H1 (cell line): Measurements from ENCODE around the gene MDFIC2. TPM values are rescaled to one million over a fixed set of nuclear protein-coding genes. Genes with fewer than 3 reads are reported as not detected.

Experiments used
- CTCF ChIA-PET: fragments of 300-600 bp; sonication (Branson Sonifier 250); formaldehyde crosslinking; loops from one replicate; lab custom pipeline; 2021; ENCODE audit not compliant: partially characterized antibody; lab: Charles Lee
- POLR2A ChIA-PET: fragments of 300-600 bp; sonication (Branson Sonifier 250); formaldehyde crosslinking; loops from one replicate; lab custom pipeline; 2021; ENCODE audit warnings: inconsistent platforms; ENCODE audit not compliant: partially characterized antibody; lab: Charles Lee
- DNase-seq, 2 experiments: peaks; one replicate each; pipeline versions ENCODE4 v3.0.0 to v3.0.0-alpha.2; 2010 to 2022; ENCODE audit warnings: low spot score in 2 of 2, low read depth in 1 of 2, mixed read lengths in 1 of 2
- FAIRE-seq: peaks from 2 replicates; lab custom pipeline; 2011; peaks lifted over from hg19 to GRCh38; lab: Jason Lieb, UNC
- H2AFZ ChIP-seq: 2 replicates; pipeline ENCODE4 v1.8.1; 2012; ENCODE audit warnings: low read length, inconsistent platforms
- H2AK5ac ChIP-seq: 2 replicates; pipeline ENCODE4 v1.6.1; 2013; ENCODE audit warnings: low read depth, low read length
- H2BK120ac ChIP-seq: replicated peaks from 2 replicates; pipeline ENCODE3; 2013; ENCODE audit warnings: low read depth, low read length, inconsistent platforms
- H2BK12ac ChIP-seq: 2 replicates; pipeline ENCODE4 v1.6.1; 2013; ENCODE audit warnings: low read depth, low read length
- H2BK15ac ChIP-seq: 2 replicates; pipeline ENCODE4 v1.6.1; 2013; ENCODE audit warnings: low read length
- H2BK20ac ChIP-seq: 2 replicates; pipeline ENCODE4 v1.6.1; 2013; ENCODE audit warnings: low read length
- H2BK5ac ChIP-seq: 2 replicates; pipeline ENCODE4 v1.6.1; 2013; ENCODE audit warnings: low read depth, low read length
- H3K14ac ChIP-seq: 2 replicates; pipeline ENCODE4 v1.6.1; 2013; ENCODE audit warnings: inconsistent platforms; ENCODE audit not compliant: insufficient read length
- H3K18ac ChIP-seq: 2 replicates; pipeline ENCODE4 v1.6.1; 2013; ENCODE audit warnings: low read length; ENCODE audit errors: extremely low read depth
- H3K23ac ChIP-seq: 2 replicates; pipeline ENCODE4 v1.6.1; 2013; ENCODE audit warnings: inconsistent platforms; ENCODE audit not compliant: insufficient read length
- H3K23me2 ChIP-seq: 2 replicates; pipeline ENCODE4 v1.6.1; 2013; ENCODE audit warnings: low read depth, low read length
- H3K27ac ChIP-seq: 2 replicates; pipeline ENCODE4 v1.6.1; 2011; ENCODE audit warnings: low read depth, low read length, inconsistent platforms
- H3K27me3 ChIP-seq, 4 experiments: replicated peaks in 1 of 4; 1 replicate in 1 of 4; 2 replicates in 3 of 4; pipeline versions ENCODE4 v1.6.1 to v1.8.1; 2011 to 2013; ENCODE audit warnings: low read length in 3 of 4, mild to moderate bottlenecking in 3 of 4, inconsistent platforms in 2 of 4, mixed read lengths in 2 of 4, moderate library complexity in 1 of 4; ENCODE audit not compliant: control insufficient read depth in 3 of 4, insufficient read depth in 3 of 4; ENCODE audit errors: extremely low read depth in 1 of 4
- H3K36me3 ChIP-seq, 4 experiments: 2 replicates each; pipeline versions ENCODE4 v1.6.1 to v1.8.1; 2011 to 2013; ENCODE audit warnings: mild to moderate bottlenecking in 4 of 4, low read length in 3 of 4, moderate library complexity in 2 of 4, control low read depth in 1 of 4, inconsistent platforms in 1 of 4; ENCODE audit not compliant: insufficient read depth in 4 of 4, control insufficient read depth in 2 of 4
- H3K4ac ChIP-seq: replicated peaks from 2 replicates; pipeline ENCODE3; 2013; ENCODE audit warnings: low read length, low read depth, mixed read lengths, inconsistent platforms; ENCODE audit not compliant: insufficient read length
- H3K4me1 ChIP-seq, 4 experiments: replicated peaks in 1 of 4; 1 replicate in 1 of 4; 2 replicates in 3 of 4; pipeline versions ENCODE4 v1.6.1 to v1.8.1; 2011 to 2013; ENCODE audit warnings: low read length in 3 of 4, inconsistent platforms in 2 of 4, mixed read lengths in 1 of 4; ENCODE audit not compliant: insufficient read depth in 4 of 4, control insufficient read depth in 3 of 4
- H3K4me2 ChIP-seq, 2 experiments: 2 replicates each; pipeline versions ENCODE4 v1.6.1 to v1.8.1; 2011 to 2013; ENCODE audit warnings: low read depth in 2 of 2, low read length in 2 of 2, control low read depth in 1 of 2, inconsistent platforms in 1 of 2, mild to moderate bottlenecking in 1 of 2; ENCODE audit not compliant: insufficient read depth in 1 of 2
- H3K4me3 ChIP-seq, 4 experiments: fragments of 200-600, 300-600 bp in 1 of 4; sonication (generic), shearing (Covaris generic), sonication (Bioruptor Twin) in 1 of 4; 2 replicates each; pipeline versions ENCODE4 v1.5.1 to v1.8.1; 2011 to 2016; ENCODE audit warnings: low read length in 4 of 4, low read depth in 3 of 4, control low read depth in 2 of 4, inconsistent platforms in 2 of 4, mild to moderate bottlenecking in 2 of 4, mixed read lengths in 1 of 4, moderate library complexity in 1 of 4; ENCODE audit not compliant: insufficient read depth in 2 of 4; ENCODE audit errors: extremely low read depth in 1 of 4
- H3K56ac ChIP-seq: replicated peaks from 2 replicates; pipeline ENCODE3; 2013; ENCODE audit warnings: low read depth, mild to moderate bottlenecking, mixed read lengths, low read length, inconsistent platforms; ENCODE audit not compliant: insufficient read length
- H3K79me1 ChIP-seq: 2 replicates; pipeline ENCODE4 v1.6.1; 2013; ENCODE audit warnings: low read depth, low read length, control low read depth
- H3K79me2 ChIP-seq, 2 experiments: 2 replicates each; pipeline versions ENCODE4 v1.6.1 to v1.8.1; 2012 to 2013; ENCODE audit warnings: low read length in 2 of 2, mild to moderate bottlenecking in 2 of 2, inconsistent platforms in 1 of 2; ENCODE audit not compliant: insufficient read depth in 2 of 2, control insufficient read depth in 1 of 2
- H3K9ac ChIP-seq, 4 experiments: replicated peaks in 1 of 4; 1 replicate in 1 of 4; 2 replicates in 3 of 4; pipeline versions ENCODE4 v1.6.1 to v1.8.1; 2011 to 2013; ENCODE audit warnings: low read depth in 3 of 4, low read length in 3 of 4, control low read depth in 2 of 4, mild to moderate bottlenecking in 2 of 4, moderate library complexity in 2 of 4, inconsistent platforms in 1 of 4; ENCODE audit errors: extremely low read depth in 1 of 4
- H3K9me3 ChIP-seq, 2 experiments: 2 replicates each; pipeline versions ENCODE4 v1.6.1 to v1.8.1; 2012 to 2013; ENCODE audit warnings: mild to moderate bottlenecking in 2 of 2, moderate library complexity in 2 of 2, control low read depth in 1 of 2, inconsistent platforms in 1 of 2, low read depth in 1 of 2, low read length in 1 of 2, mixed read lengths in 1 of 2; ENCODE audit not compliant: insufficient read depth in 2 of 2
- H4K20me1 ChIP-seq, 2 experiments: replicated peaks in 1 of 2; 2 replicates each; pipeline versions ENCODE3 to v1.8.1; 2011 to 2013; ENCODE audit warnings: inconsistent platforms in 2 of 2, low read length in 2 of 2, mild to moderate bottlenecking in 1 of 2; ENCODE audit not compliant: insufficient read depth in 2 of 2, control insufficient read depth in 1 of 2
- H4K5ac ChIP-seq: 2 replicates; pipeline ENCODE4 v1.6.1; 2013; ENCODE audit warnings: low read length, low read depth, mixed read lengths, inconsistent platforms; ENCODE audit not compliant: insufficient read length
- H4K8ac ChIP-seq: 2 replicates; pipeline ENCODE4 v1.8.0; 2013; ENCODE audit warnings: mild to moderate bottlenecking, moderate library complexity, low read length, inconsistent platforms; ENCODE audit not compliant: insufficient read depth; ENCODE audit errors: extremely low read depth
- H4K91ac ChIP-seq: replicated peaks from 2 replicates; pipeline ENCODE3; 2013; ENCODE audit warnings: low read length, mixed read lengths, inconsistent platforms; ENCODE audit not compliant: insufficient read length
- EGR1 ChIP-seq: IDR thresholded peaks from 2 replicates; pipeline ENCODE4 v1.6.1; 2011; ENCODE audit warnings: low read depth, low read length, borderline replicate concordance
- SUZ12 ChIP-seq: fragments of 200-600 bp; sonication (generic); IDR thresholded peaks from 2 replicates; pipeline ENCODE4 v1.6.1; 2012; ENCODE audit warnings: mild to moderate bottlenecking, inconsistent platforms, low read length, moderate library complexity, mixed read lengths
- WGBS, 2 experiments: shearing (Covaris generic) in 1 of 2; methylation state at CpG; one replicate each; pipeline versions ENCODE4 v1.1.6 to v1.1.7; 2013 to 2015; ENCODE audit warnings: low lambda C conversion rate in 2 of 2, mixed read lengths in 2 of 2, inconsistent platforms in 1 of 2, low coverage in 1 of 2, missing lambda C conversion rate in 1 of 2; ENCODE audit not compliant: insufficient replicate concordance in 2 of 2, insufficient coverage in 1 of 2, insufficient read length in 1 of 2; ENCODE audit errors: extremely low coverage in 1 of 2, missing lambda C conversion rate in 1 of 2; 5-methylcytosine and 5-hydroxymethylcytosine counted together
- polyA plus RNA-seq, 7 experiments: library from polyadenylated mRNA; depleted of rRNA in 3 of 7; stranded (reverse) in 5 of 7; unstranded in 2 of 7; fragments of >200 nt in 5 of 7; fragments of 200-250 nt in 2 of 7; gene quantifications; 1 replicate in 5 of 7; 2 replicates in 1 of 7; 4 replicates in 1 of 7; pipeline versions ENCODE4 v1.2.1 to v1.2.3, GENCODE V29; 2011 to 2013; ENCODE audit warnings: missing spikeins in 2 of 7, mixed read lengths in 2 of 7
- total RNA-seq: library from RNA; stranded (reverse); fragmentation: NEBNext Ultra II Directional; extraction: Animal tissue kit (Norgen Biotek cat#: 25700); gene quantifications from 2 replicates; pipeline ENCODE4 v1.2.1, GENCODE V29; 2021

The MDFIC2 gene
- total and polyA plus RNA-seq, 2 of the 8 experiments (the other 6 are each of a cell fraction or from before 2014, with no cell fraction given) = not detected

DNA sequence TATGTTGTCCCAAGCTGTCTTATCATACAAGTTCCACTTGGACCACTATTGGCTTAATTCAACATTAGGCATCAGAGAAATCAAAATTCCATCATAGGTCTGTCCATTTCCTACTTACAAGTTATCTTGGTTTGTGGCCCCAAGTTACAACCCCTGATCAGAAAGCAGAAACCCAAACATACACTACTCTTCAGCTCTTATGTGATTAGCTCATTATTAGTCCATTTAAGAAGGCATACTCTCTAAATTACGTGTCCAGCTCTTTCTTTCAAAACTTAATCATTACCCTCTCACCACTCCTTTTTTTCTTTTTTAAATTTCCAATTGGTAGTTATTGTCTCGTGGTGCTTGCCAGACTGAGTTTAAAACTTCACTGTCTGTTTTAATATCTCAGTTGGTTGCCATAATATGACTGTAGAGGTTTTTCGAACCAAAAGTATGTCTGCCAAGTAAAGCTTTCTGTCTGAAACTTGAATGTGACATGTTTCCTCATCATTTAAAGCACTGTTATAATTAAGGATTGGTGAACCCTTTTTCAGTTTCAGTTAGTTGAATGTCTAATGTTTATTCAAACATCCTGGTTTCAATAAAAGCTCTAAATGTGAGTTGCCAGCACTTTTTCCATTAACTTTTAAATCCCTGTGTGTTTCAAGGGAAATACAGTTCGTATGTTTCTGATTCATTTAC, 162.6 kb downstream of the MDFIC2 start:
- Histone ChIP-seq H3K56ac (no peak overlapping the region), H3K4ac (no peak overlapping the region), H3K9me3 (peaks cover under 1 to 4% of the 10 kb centered on the region in 2 experiments; a peak in 2 of 4 replicates), H3K27ac (no peak overlapping the region), H3K4me2 (no peak overlapping the region), H2BK5ac (no peak overlapping the region), H3K79me2 (no peaks in the 10 kb centered on the region), H2AK5ac (no peak overlapping the region), H2BK12ac (no peak overlapping the region), H3K4me1 (no peaks in the 10 kb centered on the region), H4K91ac (no peak overlapping the region), H3K79me1 (no peaks in the 10 kb centered on the region), H3K9ac (no peak overlapping the region), H4K8ac (no peak overlapping the region), H2BK20ac (no peak overlapping the region), H3K23me2 (no peaks in the 10 kb centered on the region), H3K27me3 (no peaks in the 10 kb centered on the region), H2BK120ac (no peak overlapping the region), H2AFZ (no peak overlapping the region), H4K20me1 (no peaks in the 10 kb centered on the region), H4K5ac (no peak overlapping the region), H3K14ac (no peak overlapping the region), H3K4me3 (no peak overlapping the region), H3K18ac (no peak overlapping the region), H3K23ac (no peak overlapping the region), H3K36me3 (no peaks in the 10 kb centered on the region), H2BK15ac (no peak overlapping the region)
- no peak for TF ChIP-seq EGR1
- TF ChIP-seq SUZ12 = no peak
- DNase-seq (no peak), FAIRE-seq (no peak)
- ChIA-PET CTCF (interaction anchor here (0.7 to 2.1 kb wide), 9 partner anchors 8 to 365 kb away, joined by 3 to 7 read pairs (median 3); no protein-coding TSS in a partner anchor), POLR2A (no interaction called here)
- 87 to 100% methylated on average over 1 to 4 of the region's 4 CpGs for WGBS, 2 experiments
